ENCODE results near the gene DPP10. TPM values are rescaled to one million over a fixed set of nuclear protein-coding genes. Genes with fewer than 3 reads are reported as not detected.
A peak's percentile ranks its signal among the peaks of the same experiment; 100 is the strongest.

DPP10 gene
- total RNA-seq, 1 donor from 2014 or later: 2.4 TPM

DNA sequence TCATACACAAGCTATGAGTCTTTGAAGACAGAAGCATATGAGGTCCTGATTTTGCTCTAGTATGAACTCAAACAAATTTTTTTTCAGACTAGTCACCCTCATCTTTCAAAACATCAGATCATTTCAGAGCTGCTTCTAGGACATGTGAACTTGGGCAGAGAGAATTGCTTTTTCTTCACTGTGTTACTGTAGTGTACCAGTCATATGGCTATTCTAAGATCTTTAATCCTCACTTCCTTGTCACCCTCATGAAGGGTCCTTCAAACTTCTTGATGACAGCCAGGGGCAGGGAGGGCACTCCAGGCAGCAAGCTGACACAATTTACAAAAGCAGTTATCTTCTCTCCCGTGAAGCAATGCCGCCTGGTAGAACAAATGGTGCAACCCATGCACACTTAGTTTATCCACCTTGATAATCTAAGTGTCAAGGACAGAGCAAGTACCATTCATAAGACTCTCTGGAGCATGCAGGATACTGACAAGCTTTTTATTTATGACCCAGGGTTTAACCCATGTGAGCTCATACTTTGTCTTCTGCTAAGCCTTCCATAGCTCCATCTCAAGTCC, 200.6 kb downstream of the DPP10 start:
- no peak for DNase-seq (ENCODE audit: low read depth)
- H3K27me3 ChIP-seq (ENCODE audit: control insufficient read depth, insufficient read depth, low read length): no peaks in the 10 kb centered on the region
- no peaks in the 10 kb centered on the region for H3K36me3 ChIP-seq (ENCODE audit: control insufficient read depth, insufficient read depth, low read length)
- TF ChIP-seq, protein P1, sequence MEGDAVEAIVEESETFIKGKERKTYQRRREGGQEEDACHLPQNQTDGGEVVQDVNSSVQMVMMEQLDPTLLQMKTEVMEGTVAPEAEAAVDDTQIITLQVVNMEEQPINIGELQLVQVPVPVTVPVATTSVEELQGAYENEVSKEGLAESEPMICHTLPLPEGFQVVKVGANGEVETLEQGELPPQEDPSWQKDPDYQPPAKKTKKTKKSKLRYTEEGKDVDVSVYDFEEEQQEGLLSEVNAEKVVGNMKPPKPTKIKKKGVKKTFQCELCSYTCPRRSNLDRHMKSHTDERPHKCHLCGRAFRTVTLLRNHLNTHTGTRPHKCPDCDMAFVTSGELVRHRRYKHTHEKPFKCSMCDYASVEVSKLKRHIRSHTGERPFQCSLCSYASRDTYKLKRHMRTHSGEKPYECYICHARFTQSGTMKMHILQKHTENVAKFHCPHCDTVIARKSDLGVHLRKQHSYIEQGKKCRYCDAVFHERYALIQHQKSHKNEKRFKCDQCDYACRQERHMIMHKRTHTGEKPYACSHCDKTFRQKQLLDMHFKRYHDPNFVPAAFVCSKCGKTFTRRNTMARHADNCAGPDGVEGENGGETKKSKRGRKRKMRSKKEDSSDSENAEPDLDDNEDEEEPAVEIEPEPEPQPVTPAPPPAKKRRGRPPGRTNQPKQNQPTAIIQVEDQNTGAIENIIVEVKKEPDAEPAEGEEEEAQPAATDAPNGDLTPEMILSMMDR (IDR thresholded peaks at IDR 0.05; ENCODE audit: insufficient read depth, low read length, poor library complexity, severe bottlenecking): no peak
- H3K4me3 ChIP-seq (ENCODE audit: low read depth, low read length): no peak overlapping the region

DNA sequence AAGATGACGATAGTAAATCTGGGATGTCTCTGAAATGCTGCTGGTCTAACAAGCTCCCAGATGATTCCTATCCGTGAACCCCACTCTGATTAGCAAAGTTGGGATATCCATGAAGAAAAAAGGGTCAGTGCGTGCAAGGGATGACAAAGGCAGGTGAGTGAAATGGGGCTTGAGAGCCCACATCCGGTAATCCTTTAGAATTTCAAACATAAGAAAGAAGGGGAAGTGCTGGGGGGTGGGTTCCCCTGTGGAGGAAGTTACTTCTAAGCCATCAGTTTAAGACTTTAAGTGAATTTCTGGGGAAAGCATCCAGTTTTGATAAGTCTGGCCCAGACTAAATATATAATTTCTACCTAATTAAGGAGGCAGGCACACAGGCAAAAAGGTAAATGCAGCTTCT, 209.5 kb downstream of the DPP10 start:
- DNase-seq (ENCODE audit: low read depth): no peak
- no peaks in the 10 kb centered on the region for H3K36me3 ChIP-seq (ENCODE audit: control insufficient read depth, insufficient read depth, low read length)
- TF ChIP-seq, protein P1 (IDR thresholded peaks at IDR 0.05; ENCODE audit: insufficient read depth, low read length, poor library complexity, severe bottlenecking): no peak
- H3K27me3 ChIP-seq (ENCODE audit: control insufficient read depth, insufficient read depth, low read length): no peaks in the 10 kb centered on the region
- no peak overlapping the region for H3K4me3 ChIP-seq (ENCODE audit: low read depth, low read length)

DNA sequence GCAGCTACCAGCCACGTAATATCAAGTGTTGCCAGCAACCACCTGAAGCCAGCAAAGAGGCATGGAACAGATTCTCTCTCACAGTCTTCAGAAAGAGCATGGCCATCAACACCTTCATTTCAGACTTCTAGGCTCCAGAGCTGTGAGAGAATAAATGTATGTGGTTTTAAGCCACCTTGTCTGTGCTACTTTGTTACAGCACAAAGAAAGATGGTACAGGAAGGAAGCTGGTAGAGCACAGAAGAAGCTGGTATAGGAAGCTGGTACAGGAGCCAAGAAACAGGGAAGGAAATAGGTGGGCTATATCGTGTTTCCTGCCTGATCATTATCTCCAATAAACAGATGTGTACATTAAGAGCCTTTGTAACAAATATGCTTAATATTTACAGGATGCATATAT, 217.4 kb downstream of the DPP10 start:
- TF ChIP-seq, protein P1 (IDR thresholded peaks at IDR 0.05; ENCODE audit: insufficient read depth, low read length, poor library complexity, severe bottlenecking): no peak
- Histone ChIP-seq H3K4me3 (ENCODE audit: low read depth, low read length) (no peak overlapping the region), H3K27me3 (ENCODE audit: control insufficient read depth, insufficient read depth, low read length) (no peaks in the 10 kb centered on the region), H3K36me3 (ENCODE audit: control insufficient read depth, insufficient read depth, low read length) (no peaks in the 10 kb centered on the region)
- DNase-seq (ENCODE audit: low read depth): no peak

DNA sequence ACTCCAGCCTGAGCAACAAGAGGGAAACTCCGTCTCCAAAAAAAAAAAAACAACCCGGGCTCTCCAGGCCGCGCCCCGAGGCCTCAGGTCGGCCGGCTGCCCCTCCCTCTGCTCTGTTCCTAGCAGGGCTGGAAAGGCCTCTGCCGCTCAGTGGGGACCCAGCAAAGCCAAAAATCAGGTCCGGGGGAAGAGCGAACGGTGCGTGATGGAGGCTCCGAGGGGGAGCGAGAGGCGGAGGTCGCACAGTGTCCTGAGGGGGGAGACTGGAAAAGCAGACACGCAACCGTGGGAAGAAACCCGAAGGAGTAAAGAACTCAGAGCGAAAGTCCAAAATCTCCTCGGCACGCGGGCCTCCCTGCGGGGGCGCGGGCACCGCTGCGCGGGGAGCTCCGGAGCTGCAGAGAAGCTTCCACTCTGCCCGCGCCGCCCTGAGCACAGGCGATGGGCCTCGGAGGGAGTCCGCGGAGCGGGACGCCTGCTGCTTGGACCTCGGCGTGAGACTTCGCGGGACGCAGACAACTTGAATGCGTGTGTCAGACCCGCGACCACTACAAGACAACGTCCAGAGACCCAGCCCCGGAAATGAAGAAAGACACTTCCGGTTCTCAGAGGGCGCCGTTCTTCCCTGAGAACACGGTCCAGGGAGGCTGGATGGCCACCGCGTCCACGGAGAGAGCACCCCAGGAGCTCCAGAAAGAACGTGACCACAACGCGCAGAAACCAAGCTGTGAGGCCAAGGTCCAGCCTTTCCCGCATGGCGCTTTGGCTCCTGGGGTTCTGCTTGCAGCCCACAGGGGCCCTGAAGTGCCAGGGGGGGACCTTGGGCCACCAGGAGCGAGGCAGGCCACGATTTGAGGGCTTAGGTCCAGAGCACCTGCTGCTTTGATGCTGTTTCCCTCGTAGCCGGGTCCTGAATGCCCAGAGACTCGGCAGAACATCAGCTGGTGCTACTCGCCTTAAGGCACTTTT, 219.8 kb downstream of the DPP10 start:
- no peaks in the 10 kb centered on the region for H3K27me3 ChIP-seq (ENCODE audit: control insufficient read depth, insufficient read depth, low read length)
- no peak for DNase-seq (ENCODE audit: low read depth)
- H3K4me3 ChIP-seq (ENCODE audit: low read depth, low read length): peak overlapping the region; percentile 58
- TF ChIP-seq, protein P1 (IDR thresholded peaks at IDR 0.05; ENCODE audit: insufficient read depth, low read length, poor library complexity, severe bottlenecking): no peak
- H3K36me3 ChIP-seq (ENCODE audit: control insufficient read depth, insufficient read depth, low read length): no peaks in the 10 kb centered on the region

DNA sequence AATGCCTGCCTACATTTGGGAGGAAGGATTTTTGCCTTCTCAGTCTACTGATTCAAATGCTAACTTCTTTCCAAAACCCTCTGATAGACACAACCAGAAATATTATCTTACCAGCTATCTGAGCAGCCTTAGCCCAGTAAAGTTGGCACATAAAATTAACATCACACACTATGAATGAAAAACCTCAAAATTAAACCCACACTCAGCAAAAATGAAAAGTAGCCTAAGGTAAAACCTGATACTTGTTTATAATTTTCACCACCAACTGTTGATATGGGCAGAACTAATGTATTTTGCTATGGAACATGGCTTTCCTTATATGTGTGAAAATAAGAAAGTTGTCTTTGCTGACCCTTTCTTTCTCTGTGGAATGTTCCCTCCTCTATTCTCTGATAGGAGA, 226.0 kb downstream of the DPP10 start:
- TF ChIP-seq, protein P1 (IDR thresholded peaks at IDR 0.05; ENCODE audit: insufficient read depth, low read length, poor library complexity, severe bottlenecking): no peak
- Histone ChIP-seq H3K27me3 (ENCODE audit: control insufficient read depth, insufficient read depth, low read length) (no peaks in the 10 kb centered on the region), H3K4me3 (ENCODE audit: low read depth, low read length) (no peak overlapping the region), H3K36me3 (ENCODE audit: control insufficient read depth, insufficient read depth, low read length) (no peaks in the 10 kb centered on the region)
- DNase-seq (ENCODE audit: low read depth): no peak
